ENCODE data around the gene ATRN.

Gene ATRN

GRCh38 chr20:3689978-3690377 lies 219.2 kb downstream of the ATRN start:
- TF ChIP-seq, protein P1, sequence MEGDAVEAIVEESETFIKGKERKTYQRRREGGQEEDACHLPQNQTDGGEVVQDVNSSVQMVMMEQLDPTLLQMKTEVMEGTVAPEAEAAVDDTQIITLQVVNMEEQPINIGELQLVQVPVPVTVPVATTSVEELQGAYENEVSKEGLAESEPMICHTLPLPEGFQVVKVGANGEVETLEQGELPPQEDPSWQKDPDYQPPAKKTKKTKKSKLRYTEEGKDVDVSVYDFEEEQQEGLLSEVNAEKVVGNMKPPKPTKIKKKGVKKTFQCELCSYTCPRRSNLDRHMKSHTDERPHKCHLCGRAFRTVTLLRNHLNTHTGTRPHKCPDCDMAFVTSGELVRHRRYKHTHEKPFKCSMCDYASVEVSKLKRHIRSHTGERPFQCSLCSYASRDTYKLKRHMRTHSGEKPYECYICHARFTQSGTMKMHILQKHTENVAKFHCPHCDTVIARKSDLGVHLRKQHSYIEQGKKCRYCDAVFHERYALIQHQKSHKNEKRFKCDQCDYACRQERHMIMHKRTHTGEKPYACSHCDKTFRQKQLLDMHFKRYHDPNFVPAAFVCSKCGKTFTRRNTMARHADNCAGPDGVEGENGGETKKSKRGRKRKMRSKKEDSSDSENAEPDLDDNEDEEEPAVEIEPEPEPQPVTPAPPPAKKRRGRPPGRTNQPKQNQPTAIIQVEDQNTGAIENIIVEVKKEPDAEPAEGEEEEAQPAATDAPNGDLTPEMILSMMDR (IDR thresholded peaks at IDR 0.05; ENCODE audit: borderline replicate concordance, extremely low read depth, low read length, poor library complexity, severe bottlenecking) = no peak
- TF ChIP-seq EZH2 (IDR thresholded peaks at IDR 0.05; ENCODE audit: borderline replicate concordance, low read depth, low read length, severe bottlenecking) = no peak
- no peaks in the 10 kb centered on the region for H3K27me3 ChIP-seq (ENCODE audit: insufficient read depth, low read length, poor library complexity)
- H3K9ac ChIP-seq (ENCODE audit: low read depth, low read length) = no peak overlapping the region
- no peaks in the 10 kb centered on the region for H3K9me3 ChIP-seq (ENCODE audit: insufficient read depth, low read length, severe bottlenecking)
- DNase-seq (no peak), ATAC-seq (ENCODE audit: insufficient read depth, low read depth) (no peak)
- H4K20me1 ChIP-seq (ENCODE audit: insufficient read depth, low read length) = no peaks in the 10 kb centered on the region; the same call in none of the 2 replicates
- no peak overlapping the region for H3K4me3 ChIP-seq (ENCODE audit: low read depth in 1 of 2, low read length in 2 of 2)
- no peaks in the 10 kb centered on the region for H3K4me1 ChIP-seq (ENCODE audit: insufficient read depth, low read length)
- H3K36me3 ChIP-seq (ENCODE audit: insufficient read depth, low read length) = no peaks in the 10 kb centered on the region
- H3K79me2 ChIP-seq (ENCODE audit: insufficient read depth, low read length) = no peaks in the 10 kb centered on the region
- no peak overlapping the region for H2AFZ ChIP-seq (ENCODE audit: low read depth, low read length)
- no peak overlapping the region for H3K4me2 ChIP-seq (ENCODE audit: insufficient read depth, low read length)
- H3K27ac ChIP-seq (ENCODE audit: low read length) = no peak overlapping the region

DNA sequence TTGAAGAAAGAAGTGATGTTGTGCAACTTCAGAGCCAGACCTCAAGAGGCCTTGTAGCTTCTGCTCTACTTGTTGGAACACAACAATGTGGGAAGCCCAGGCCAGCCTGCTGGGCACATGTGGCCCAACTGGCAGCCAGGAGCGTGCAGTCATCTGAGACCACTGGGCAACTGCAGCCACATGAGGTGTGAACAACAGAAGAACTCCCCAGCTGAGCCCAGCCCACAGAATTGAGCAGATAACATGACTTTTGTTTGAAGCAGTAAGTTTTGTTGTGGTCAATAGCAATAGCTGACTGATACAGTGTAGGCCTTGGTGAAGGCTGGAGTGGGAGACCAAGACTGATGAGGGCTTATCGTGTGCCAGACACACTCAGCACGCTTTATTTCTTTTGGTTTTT lies 219.6 kb downstream of the ATRN start:
- no peak overlapping the region for H3K4me2 ChIP-seq (ENCODE audit: insufficient read depth, low read length)
- no peaks in the 10 kb centered on the region for H3K27me3 ChIP-seq (ENCODE audit: insufficient read depth, low read length, poor library complexity)
- ATAC-seq (ENCODE audit: insufficient read depth, low read depth) = no peak
- no peak overlapping the region for H3K4me3 ChIP-seq (ENCODE audit: low read depth in 1 of 2, low read length in 2 of 2)
- no peak overlapping the region for H3K27ac ChIP-seq (ENCODE audit: low read length)
- H3K79me2 ChIP-seq (ENCODE audit: insufficient read depth, low read length) = no peaks in the 10 kb centered on the region
- no peaks in the 10 kb centered on the region; the same call in none of the 2 replicates for H4K20me1 ChIP-seq (ENCODE audit: insufficient read depth, low read length)
- no peaks in the 10 kb centered on the region for H3K9me3 ChIP-seq (ENCODE audit: insufficient read depth, low read length, severe bottlenecking)
- no peak for DNase-seq
- no peak overlapping the region for H3K9ac ChIP-seq (ENCODE audit: low read depth, low read length)
- TF ChIP-seq EZH2 (IDR thresholded peaks at IDR 0.05; ENCODE audit: borderline replicate concordance, low read depth, low read length, severe bottlenecking) = no peak
- TF ChIP-seq, protein P1 (IDR thresholded peaks at IDR 0.05; ENCODE audit: borderline replicate concordance, extremely low read depth, low read length, poor library complexity, severe bottlenecking) = no peak
- no peak overlapping the region for H2AFZ ChIP-seq (ENCODE audit: low read depth, low read length)
- H3K36me3 ChIP-seq (ENCODE audit: insufficient read depth, low read length) = no peaks in the 10 kb centered on the region
- no peaks in the 10 kb centered on the region for H3K4me1 ChIP-seq (ENCODE audit: insufficient read depth, low read length)

DNA sequence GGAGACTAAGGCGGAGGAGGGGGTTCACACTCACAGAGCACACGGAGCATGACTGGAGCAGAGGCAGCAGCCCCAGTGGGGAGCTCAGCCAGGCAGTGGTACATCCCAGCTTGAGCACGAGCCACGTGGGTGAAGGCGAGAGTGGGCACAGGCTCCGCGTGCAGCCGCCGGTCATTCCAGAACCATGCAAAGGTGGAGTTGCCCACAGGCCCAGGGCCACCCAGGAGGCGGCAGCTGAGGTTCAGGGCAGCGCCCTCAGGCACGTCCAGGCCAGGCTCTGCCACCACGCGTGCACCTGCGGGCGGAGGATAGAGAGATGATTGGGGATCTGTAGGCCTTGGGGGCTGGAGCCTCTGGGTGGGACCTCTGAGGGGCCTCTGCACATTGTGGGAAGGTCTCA lies 220.5 kb downstream of the ATRN start:
- Histone ChIP-seq H3K36me3 (ENCODE audit: insufficient read depth, low read length) (no peaks in the 10 kb centered on the region), H3K4me3 (ENCODE audit: low read depth in 1 of 2, low read length in 2 of 2) (no peak overlapping the region), H3K79me2 (ENCODE audit: insufficient read depth, low read length) (no peaks in the 10 kb centered on the region), H3K27me3 (ENCODE audit: insufficient read depth, low read length, poor library complexity) (no peaks in the 10 kb centered on the region), H3K4me2 (ENCODE audit: insufficient read depth, low read length) (no peak overlapping the region), H3K9ac (ENCODE audit: low read depth, low read length) (no peak overlapping the region), H3K9me3 (ENCODE audit: insufficient read depth, low read length, severe bottlenecking) (no peaks in the 10 kb centered on the region), H4K20me1 (ENCODE audit: insufficient read depth, low read length) (no peaks in the 10 kb centered on the region; the same call in none of the 2 replicates), H3K27ac (ENCODE audit: low read length) (no peak overlapping the region), H3K4me1 (ENCODE audit: insufficient read depth, low read length) (no peaks in the 10 kb centered on the region), H2AFZ (ENCODE audit: low read depth, low read length) (no peak overlapping the region)
- no peak for TF ChIP-seq EZH2 (IDR thresholded peaks at IDR 0.05; ENCODE audit: borderline replicate concordance, low read depth, low read length, severe bottlenecking)
- TF ChIP-seq, protein P1 (IDR thresholded peaks at IDR 0.05; ENCODE audit: borderline replicate concordance, extremely low read depth, low read length, poor library complexity, severe bottlenecking) = no peak
- no peak for ATAC-seq (ENCODE audit: insufficient read depth, low read depth)
- no peak for DNase-seq

DNA sequence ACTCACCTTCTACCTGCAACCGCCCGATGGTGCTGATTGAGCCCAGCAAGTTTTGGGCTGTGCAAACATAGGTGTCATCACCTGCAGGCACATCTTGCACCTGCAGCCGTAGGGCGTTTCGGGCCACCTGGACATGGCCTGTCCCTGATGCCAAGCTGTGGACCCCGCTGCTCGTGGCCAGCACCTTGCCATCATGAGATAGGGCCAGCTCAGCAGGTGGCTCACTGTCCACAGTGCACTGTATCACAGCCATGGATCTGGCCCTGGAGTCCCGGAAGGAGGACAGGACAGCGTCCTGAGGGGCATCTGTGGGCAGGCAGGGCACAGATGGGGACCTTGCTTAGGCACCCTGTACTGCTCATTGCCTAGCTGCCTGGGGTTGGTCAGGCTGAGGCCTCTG lies 221.1 kb downstream of the ATRN start:
- no peak overlapping the region for H3K4me2 ChIP-seq (ENCODE audit: insufficient read depth, low read length)
- TF ChIP-seq EZH2 (IDR thresholded peaks at IDR 0.05; ENCODE audit: borderline replicate concordance, low read depth, low read length, severe bottlenecking) = no peak
- TF ChIP-seq, protein P1 (IDR thresholded peaks at IDR 0.05; ENCODE audit: borderline replicate concordance, extremely low read depth, low read length, poor library complexity, severe bottlenecking) = no peak
- H2AFZ ChIP-seq (ENCODE audit: low read depth, low read length) = no peak overlapping the region
- H3K27me3 ChIP-seq (ENCODE audit: insufficient read depth, low read length, poor library complexity) = no peaks in the 10 kb centered on the region
- H3K27ac ChIP-seq (ENCODE audit: low read length) = no peak overlapping the region
- H3K9me3 ChIP-seq (ENCODE audit: insufficient read depth, low read length, severe bottlenecking) = no peaks in the 10 kb centered on the region
- H4K20me1 ChIP-seq (ENCODE audit: insufficient read depth, low read length) = no peaks in the 10 kb centered on the region; the same call in none of the 2 replicates
- no peak overlapping the region for H3K4me3 ChIP-seq (ENCODE audit: low read depth in 1 of 2, low read length in 2 of 2)
- H3K4me1 ChIP-seq (ENCODE audit: insufficient read depth, low read length) = no peaks in the 10 kb centered on the region
- no peak for ATAC-seq (ENCODE audit: insufficient read depth, low read depth)
- DNase-seq = no peak
- no peaks in the 10 kb centered on the region for H3K36me3 ChIP-seq (ENCODE audit: insufficient read depth, low read length)
- no peak overlapping the region for H3K9ac ChIP-seq (ENCODE audit: low read depth, low read length)
- no peaks in the 10 kb centered on the region for H3K79me2 ChIP-seq (ENCODE audit: insufficient read depth, low read length)
